AG04450 (cell line): ENCODE data around the gene S100A1. TPM values are rescaled to one million over a fixed set of nuclear protein-coding genes. Genes with fewer than 3 reads are reported as not detected.

Experiments used
- CTCF ChIA-PET: fragments of 300-600, 350-600 bp; formaldehyde crosslinking; extraction: SDS; loops from one replicate; lab custom pipeline; 2022; ENCODE audit warnings: antibody characterized with exemption, inconsistent platforms; lab: Charles Lee
- POLR2A ChIA-PET: fragments of 350-600 bp; formaldehyde crosslinking; extraction: SDS; loops from one replicate; lab custom pipeline; 2021; ENCODE audit warnings: antibody characterized with exemption, inconsistent platforms; lab: Yijun Ruan, JAX
- DNase-seq: peaks from one replicate; pipeline ENCODE4 v3.0.0-alpha.2; 2011; ENCODE audit warnings: low read depth, low spot score
- H3K27ac ChIP-seq: one replicate; pipeline ENCODE4 v1.5.1; 2012; ENCODE audit warnings: low read depth, low read length, control low read depth
- H3K27me3 ChIP-seq: one replicate; pipeline ENCODE4 v1.6.0; 2012; ENCODE audit warnings: low read length; ENCODE audit not compliant: control insufficient read depth, insufficient read depth
- H3K4me3 ChIP-seq: 2 replicates; pipeline ENCODE4 v1.5.1; 2011; ENCODE audit warnings: mild to moderate bottlenecking, low read depth, low read length, control low read depth
- H3K9me3 ChIP-seq: 2 replicates; pipeline ENCODE4 v1.5.1; 2012; ENCODE audit warnings: low read length; ENCODE audit not compliant: control insufficient read depth, insufficient read depth
- polyA plus RNA-seq: library from polyadenylated mRNA; depleted of rRNA; stranded (reverse); fragments of >200 nt; gene quantifications from 2 replicates; pipeline ENCODE4 v1.2.3, GENCODE V29; 2011
- TF ChIP-seq, protein P1 (sequence below): IDR thresholded peaks from 2 replicates; pipeline ENCODE4 v1.5.1; 2011; ENCODE audit warnings: low read depth, low read length, control low read depth, inconsistent platforms

The S100A1 gene
- polyA plus RNA-seq, 1 experiment = 0.21 TPM

DNA sequence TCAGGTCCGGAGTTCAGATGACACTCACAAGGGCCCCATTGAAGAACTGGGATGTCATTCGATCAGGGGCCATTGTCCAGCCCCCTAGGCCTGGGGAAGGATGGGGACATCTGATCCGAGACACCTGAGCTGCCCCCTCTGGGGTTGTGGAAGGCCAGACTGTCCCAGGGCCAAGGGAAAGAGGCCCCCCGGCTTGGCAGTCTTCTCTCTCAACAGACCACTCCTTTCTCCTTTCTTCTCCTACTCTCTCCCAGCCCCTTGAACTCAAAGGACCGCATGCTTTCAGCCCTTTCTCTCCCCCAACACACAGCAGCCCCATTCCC is 1.1 kb downstream of the S100A1 start:
- H3K27me3 ChIP-seq = no peaks in the 10 kb centered on the region
- H3K4me3 ChIP-seq = no peak overlapping the region
- POLR2A ChIA-PET = no interaction called here
- no peak for DNase-seq
- H3K27ac ChIP-seq = no peak overlapping the region
- CTCF ChIA-PET = interaction anchor here (0.9 to 3.5 kb wide), 3 partner anchors 16 to 277 kb away, joined by 4 to 80 read pairs (median 10); partner anchors contain the start of genes S100A14 and S100A16
- no peaks in the 10 kb centered on the region; the same call in 1 of the 2 replicates for H3K9me3 ChIP-seq
- TF ChIP-seq, protein P1, sequence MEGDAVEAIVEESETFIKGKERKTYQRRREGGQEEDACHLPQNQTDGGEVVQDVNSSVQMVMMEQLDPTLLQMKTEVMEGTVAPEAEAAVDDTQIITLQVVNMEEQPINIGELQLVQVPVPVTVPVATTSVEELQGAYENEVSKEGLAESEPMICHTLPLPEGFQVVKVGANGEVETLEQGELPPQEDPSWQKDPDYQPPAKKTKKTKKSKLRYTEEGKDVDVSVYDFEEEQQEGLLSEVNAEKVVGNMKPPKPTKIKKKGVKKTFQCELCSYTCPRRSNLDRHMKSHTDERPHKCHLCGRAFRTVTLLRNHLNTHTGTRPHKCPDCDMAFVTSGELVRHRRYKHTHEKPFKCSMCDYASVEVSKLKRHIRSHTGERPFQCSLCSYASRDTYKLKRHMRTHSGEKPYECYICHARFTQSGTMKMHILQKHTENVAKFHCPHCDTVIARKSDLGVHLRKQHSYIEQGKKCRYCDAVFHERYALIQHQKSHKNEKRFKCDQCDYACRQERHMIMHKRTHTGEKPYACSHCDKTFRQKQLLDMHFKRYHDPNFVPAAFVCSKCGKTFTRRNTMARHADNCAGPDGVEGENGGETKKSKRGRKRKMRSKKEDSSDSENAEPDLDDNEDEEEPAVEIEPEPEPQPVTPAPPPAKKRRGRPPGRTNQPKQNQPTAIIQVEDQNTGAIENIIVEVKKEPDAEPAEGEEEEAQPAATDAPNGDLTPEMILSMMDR = no peak

- TF ChIP-seq, protein P1 = no peak
- no peak for DNase-seq
- POLR2A ChIA-PET = interaction anchor here (0.6 kb wide), 1 partner anchor 15 kb away, joined by 3 read pairs; no protein-coding TSS in a partner anchor
These were observed 1.7 kb downstream of the S100A1 start for GRCh38 chr1:153629971-153630370.

GRCh38 chr1:153630384-153630783 is 2.1 kb downstream of the S100A1 start:
- no peak for DNase-seq

More at GRCh38 chr1:153629971-153630370, 1.7 kb downstream of the S100A1 start:
- H3K27ac ChIP-seq = no peak overlapping the region
- CTCF ChIA-PET = interaction anchor here (1.1 to 3.5 kb wide), 3 partner anchors 16 to 97 kb away, joined by 3 to 80 read pairs (median 10); partner anchors contain the start of genes S100A14 and S100A16
- H3K27me3 ChIP-seq = no peaks in the 10 kb centered on the region
- no peak overlapping the region for H3K4me3 ChIP-seq
- H3K9me3 ChIP-seq = no peaks in the 10 kb centered on the region; the same call in 1 of the 2 replicates

DNA sequence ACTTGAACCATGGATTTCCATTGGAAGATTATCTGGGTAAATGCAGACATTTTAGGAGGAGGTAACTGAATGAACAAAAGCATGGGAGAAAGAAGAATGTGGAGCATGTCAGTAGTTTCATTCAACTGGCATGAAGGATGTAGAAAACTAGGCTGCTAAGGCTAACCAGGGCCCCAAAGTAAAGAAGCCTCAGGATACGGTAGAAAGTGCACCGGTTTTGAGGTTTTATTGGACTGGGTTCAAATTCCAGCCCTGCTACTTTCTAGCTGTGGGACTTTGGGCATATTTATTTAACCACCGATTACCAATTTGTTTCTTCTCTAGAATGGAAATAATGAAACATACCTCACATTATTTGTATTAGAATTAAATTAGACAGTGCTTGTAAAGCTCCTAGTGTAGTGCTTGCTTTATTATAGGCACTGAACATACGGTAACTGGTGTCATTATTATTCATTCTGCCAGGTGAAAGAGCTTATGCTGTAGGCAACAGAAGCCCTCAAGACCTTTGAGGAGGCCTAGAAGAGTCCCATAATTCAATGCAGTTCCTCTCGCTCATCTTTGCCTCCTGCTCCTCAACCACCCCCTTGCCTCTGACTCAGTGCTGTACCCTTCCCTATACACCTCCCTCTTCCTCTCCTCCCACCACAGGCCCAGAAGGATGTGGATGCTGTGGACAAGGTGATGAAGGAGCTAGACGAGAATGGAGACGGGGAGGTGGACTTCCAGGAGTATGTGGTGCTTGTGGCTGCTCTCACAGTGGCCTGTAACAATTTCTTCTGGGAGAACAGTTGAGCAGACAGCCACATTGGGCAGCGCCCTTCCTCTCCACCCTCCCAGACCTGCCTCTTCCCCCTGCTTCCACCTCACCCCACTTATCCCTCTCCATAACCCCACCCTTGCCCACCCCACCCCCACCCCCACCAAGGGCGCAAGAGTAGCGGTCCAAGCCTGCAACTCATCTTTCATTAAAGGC is 3.1 kb downstream of the S100A1 start:
- no peak overlapping the region for H3K4me3 ChIP-seq
- TF ChIP-seq, protein P1 = no peak
- ChIA-PET CTCF (interaction anchor here (0.7 to 1.0 kb wide), 3 partner anchors 63 to 704 kb away, joined by 3 to 4 read pairs (median 3); no protein-coding TSS in a partner anchor), POLR2A (no interaction called here)
- no peak overlapping the region for H3K27ac ChIP-seq
- no peaks in the 10 kb centered on the region; the same call in 1 of the 2 replicates for H3K9me3 ChIP-seq
- DNase-seq = no peak
- no peaks in the 10 kb centered on the region for H3K27me3 ChIP-seq

More at GRCh38 chr1:153630384-153630783, 2.1 kb downstream of the S100A1 start:
- Histone ChIP-seq H3K4me3 (no peak overlapping the region), H3K27me3 (no peaks in the 10 kb centered on the region), H3K27ac (no peak overlapping the region), H3K9me3 (no peaks in the 10 kb centered on the region; the same call in 1 of the 2 replicates)
- TF ChIP-seq, protein P1 = no peak
- ChIA-PET POLR2A (interaction anchor here (0.6 kb wide), 1 partner anchor 15 kb away, joined by 3 read pairs; no protein-coding TSS in a partner anchor), CTCF (interaction anchor here (1.0 to 2.1 kb wide), 3 partner anchors 59 to 97 kb away, joined by 3 to 10 read pairs (median 3); no protein-coding TSS in a partner anchor)
